ENCODE results near the gene STX10. TPM values are rescaled to one million over a fixed set of nuclear protein-coding genes. Genes with fewer than 3 reads are reported as not detected.

STX10 gene
- total RNA-seq, 4 donors from 2014 or later, result 50.5 to 98.4 (median 72.6) TPM

GRCh38 chr19:13151605-13152355, 1.6 kb upstream of the STX10 start:
- TF ChIP-seq CTCF (IDR thresholded peaks at IDR 0.05; ENCODE audit: low read depth), result no peak

- TF ChIP-seq CTCF (IDR thresholded peaks at IDR 0.05; ENCODE audit: low read depth), result no peak
Observed at GRCh38 chr19:13150931-13151604, 893 bp upstream of the STX10 start.

- TF ChIP-seq CTCF (IDR thresholded peaks at IDR 0.05; ENCODE audit: low read depth), result no peak
Observed at GRCh38 chr19:13149628-13150186, 468 bp downstream of the STX10 start.

- no peak for TF ChIP-seq CTCF (IDR thresholded peaks at IDR 0.05; ENCODE audit: low read depth)
Observed at GRCh38 chr19:13146763-13147563, 3.2 kb downstream of the STX10 start.

- TF ChIP-seq CTCF (IDR thresholded peaks at IDR 0.05; ENCODE audit: low read depth), result no peak
Observed at GRCh38 chr19:13139633-13140311, 10.4 kb downstream of the STX10 start.

GRCh38 chr19:13138916-13139198, 11.3 kb downstream of the STX10 start:
- TF ChIP-seq CTCF (IDR thresholded peaks at IDR 0.05; ENCODE audit: low read depth), result no peak
